HG03571 (cell line): ENCODE results near the gene UQCRFS1.

Source experiments
- ATAC-seq: cut with Tn5 transposase; IDR thresholded peaks from one replicate; pipeline ENCODE4 v1.9.1; 2021; ENCODE audit not compliant: unreplicated experiment

UQCRFS1 gene

DNA sequence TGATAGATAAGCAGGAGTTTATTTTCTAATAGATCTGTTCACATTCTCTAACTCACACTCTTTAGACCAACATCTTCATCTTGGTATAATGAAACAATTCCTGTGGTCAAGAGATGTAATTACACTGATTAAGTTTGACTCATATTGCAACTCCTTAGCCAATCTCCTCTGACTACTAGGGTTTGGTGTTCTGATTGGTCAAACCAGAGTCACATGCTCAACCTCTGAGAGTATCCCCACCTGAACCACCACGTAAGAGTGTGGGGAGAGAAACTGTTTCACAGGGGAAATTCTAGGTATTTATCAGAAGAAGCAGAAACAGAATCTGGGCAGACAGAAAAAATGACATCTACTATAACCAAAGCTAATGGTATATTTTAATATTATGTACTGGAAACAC, 42.4 kb downstream of the UQCRFS1 start:
- ATAC-seq = no peak

- no peak for ATAC-seq
Measured at GRCh38 chr19:29162694-29163093, 50.3 kb downstream of the UQCRFS1 start.

DNA sequence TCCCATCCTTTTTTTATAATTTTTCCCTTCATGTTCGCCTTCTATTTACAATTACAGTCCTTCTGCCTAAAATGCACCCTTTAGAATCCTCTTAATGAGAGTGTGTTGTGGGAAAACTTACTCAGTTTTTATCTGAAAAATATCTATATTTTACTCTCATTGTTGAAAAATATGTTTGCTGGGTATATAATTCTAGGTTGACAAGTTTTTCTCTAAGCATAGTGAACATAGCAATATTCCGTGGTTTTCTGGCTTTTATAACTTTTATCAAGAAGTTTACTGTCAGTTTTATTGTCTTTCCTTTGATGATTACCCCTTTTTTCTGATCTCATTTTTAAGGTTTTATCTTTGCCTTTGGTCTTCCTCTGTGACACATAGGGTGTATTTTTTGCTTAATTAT, 57.3 kb downstream of the UQCRFS1 start:
- no peak for ATAC-seq
